Neural cell (in vitro differentiated cells): ENCODE data around the gene YIF1B. TPM values are rescaled to one million over a fixed set of nuclear protein-coding genes. Genes with fewer than 3 reads are reported as not detected.

Experiments used
- H2AFZ ChIP-seq: fragments of 200-600, 300-800 bp; sonication (generic), shearing (Covaris generic); 2 replicates; pipeline ENCODE4 v1.6.0; 2014; ENCODE audit warnings: low read depth, mild to moderate bottlenecking, antibody characterized with exemption, low read length, moderate library complexity
- H3F3A ChIP-seq: fragments of 200-600 bp; shearing (Covaris generic); 2 replicates; pipeline ENCODE4 v1.6.1; 2016; ENCODE audit warnings: mild to moderate bottlenecking, moderate library complexity, mixed read lengths, antibody characterized with exemption, low read length; ENCODE audit not compliant: insufficient read depth, poor library complexity, severe bottlenecking
- H3K27ac ChIP-seq: fragments of 200-600, 300-800 bp; sonication (generic), shearing (Covaris generic); 2 replicates; pipeline ENCODE4 v1.5.1; 2014; ENCODE audit warnings: mild to moderate bottlenecking, low read length, moderate library complexity
- H3K27me3 ChIP-seq: fragments of 300-800, 200-600 bp; sonication (generic), shearing (Covaris generic); 2 replicates; pipeline ENCODE4 v1.6.0; 2014; ENCODE audit warnings: mild to moderate bottlenecking, low read depth, low read length, moderate library complexity; ENCODE audit not compliant: insufficient read depth
- H3K36me3 ChIP-seq: fragments of 300-800, 200-600 bp; sonication (generic), shearing (Covaris generic); 2 replicates; pipeline ENCODE4 v1.5.1; 2014; ENCODE audit warnings: mild to moderate bottlenecking, antibody characterized with exemption, low read length, moderate library complexity; ENCODE audit not compliant: insufficient read depth
- H3K4me2 ChIP-seq: fragments of 300-800, 200-600 bp; sonication (generic), shearing (Covaris generic); 2 replicates; pipeline ENCODE4 v1.6.0; 2014; ENCODE audit warnings: mild to moderate bottlenecking, low read length
- H3K4me3 ChIP-seq: fragments of 300-800, 200-600 bp; sonication (generic), shearing (Covaris generic); 2 replicates; pipeline ENCODE4 v1.5.1; 2014; ENCODE audit warnings: mild to moderate bottlenecking, low read length, moderate library complexity
- H3K79me2 ChIP-seq: fragments of 200-600 bp; shearing (Covaris generic); replicated peaks from 2 replicates; pipeline ENCODE4 v1.6.0; 2014; ENCODE audit warnings: mild to moderate bottlenecking, low read length, moderate library complexity; ENCODE audit not compliant: insufficient read depth
- H3K9ac ChIP-seq: fragments of 300-800, 200-600 bp; sonication (generic), shearing (Covaris generic); 2 replicates; pipeline ENCODE4 v1.6.1; 2016; ENCODE audit warnings: mild to moderate bottlenecking, low read length, mixed read lengths
- H3K9me2 ChIP-seq: fragments of 200-600 bp; shearing (Covaris generic); 2 replicates; pipeline ENCODE4 v1.6.1; 2016; ENCODE audit warnings: mild to moderate bottlenecking, low read length, mixed read lengths; ENCODE audit not compliant: insufficient read depth
- H3K9me3 ChIP-seq: fragments of 200-600, 300-800 bp; sonication (generic), shearing (Covaris generic); 2 replicates; pipeline ENCODE4 v1.6.1; 2016; ENCODE audit warnings: mild to moderate bottlenecking, mixed run types, low read length, moderate library complexity, mixed read lengths
- H4K20me1 ChIP-seq: fragments of 200-600 bp; shearing (Covaris generic); 2 replicates; pipeline ENCODE4 v1.6.1; 2016; ENCODE audit warnings: mild to moderate bottlenecking, mixed run types; ENCODE audit not compliant: insufficient read depth
- EP300 ChIP-seq: fragments of 450-650 bp; conservative IDR thresholded peaks from 2 replicates; pipeline ENCODE4 v1.6.1; 2014; ENCODE audit warnings: antibody characterized with exemption, mild to moderate bottlenecking, moderate library complexity; ENCODE audit not compliant: poor library complexity, severe bottlenecking
- EZH2 ChIP-seq: fragments of 200-600, 300-800 bp; shearing (Covaris generic), sonication (generic); IDR thresholded peaks from 2 replicates; pipeline ENCODE4 v1.6.1; 2014; ENCODE audit warnings: antibody characterized with exemption, low read length, borderline replicate concordance, mild to moderate bottlenecking; ENCODE audit not compliant: insufficient read depth, poor library complexity, severe bottlenecking
- MXI1 ChIP-seq: fragments of 450-650 bp; conservative IDR thresholded peaks from 2 replicates; pipeline ENCODE4 v1.6.1; 2014; ENCODE audit warnings: antibody characterized with exemption, mild to moderate bottlenecking; ENCODE audit not compliant: poor library complexity, severe bottlenecking
- POLR2AphosphoS5 ChIP-seq: IDR thresholded peaks from 2 replicates; pipeline ENCODE4 v1.6.1; 2012
- RAD21 ChIP-seq: fragments of 450-650 bp; conservative IDR thresholded peaks from 2 replicates; pipeline ENCODE4 v1.6.1; 2014; ENCODE audit warnings: antibody characterized with exemption, mild to moderate bottlenecking, moderate library complexity
- SMC3 ChIP-seq: fragments of 450-650 bp; conservative IDR thresholded peaks from 2 replicates; pipeline ENCODE4 v1.6.1; 2014; ENCODE audit warnings: antibody characterized with exemption, mild to moderate bottlenecking, moderate library complexity; ENCODE audit not compliant: poor library complexity
- TAF1 ChIP-seq: IDR thresholded peaks from 2 replicates; pipeline ENCODE4 v1.6.1; 2012; ENCODE audit warnings: low read depth
- polyA plus RNA-seq: library from polyadenylated mRNA; depleted of rRNA; stranded (reverse); fragments of >200 nt; gene quantifications from 2 replicates; pipeline ENCODE4 v1.2.3, GENCODE V29; 2014
- TF ChIP-seq, protein P1 (sequence below): fragments of 450-650 bp; IDR thresholded peaks from 2 replicates; pipeline ENCODE4 v1.5.1; 2014; ENCODE audit warnings: antibody characterized with exemption, mild to moderate bottlenecking, moderate library complexity; ENCODE audit not compliant: poor library complexity, severe bottlenecking
- TF ChIP-seq, protein P2 (sequence below): IDR thresholded peaks from 2 replicates; pipeline ENCODE4 v1.6.1; 2012; ENCODE audit warnings: borderline replicate concordance

The YIF1B gene
- polyA plus RNA-seq, 1 donor from 2014 or later, result 84.0 TPM

DNA sequence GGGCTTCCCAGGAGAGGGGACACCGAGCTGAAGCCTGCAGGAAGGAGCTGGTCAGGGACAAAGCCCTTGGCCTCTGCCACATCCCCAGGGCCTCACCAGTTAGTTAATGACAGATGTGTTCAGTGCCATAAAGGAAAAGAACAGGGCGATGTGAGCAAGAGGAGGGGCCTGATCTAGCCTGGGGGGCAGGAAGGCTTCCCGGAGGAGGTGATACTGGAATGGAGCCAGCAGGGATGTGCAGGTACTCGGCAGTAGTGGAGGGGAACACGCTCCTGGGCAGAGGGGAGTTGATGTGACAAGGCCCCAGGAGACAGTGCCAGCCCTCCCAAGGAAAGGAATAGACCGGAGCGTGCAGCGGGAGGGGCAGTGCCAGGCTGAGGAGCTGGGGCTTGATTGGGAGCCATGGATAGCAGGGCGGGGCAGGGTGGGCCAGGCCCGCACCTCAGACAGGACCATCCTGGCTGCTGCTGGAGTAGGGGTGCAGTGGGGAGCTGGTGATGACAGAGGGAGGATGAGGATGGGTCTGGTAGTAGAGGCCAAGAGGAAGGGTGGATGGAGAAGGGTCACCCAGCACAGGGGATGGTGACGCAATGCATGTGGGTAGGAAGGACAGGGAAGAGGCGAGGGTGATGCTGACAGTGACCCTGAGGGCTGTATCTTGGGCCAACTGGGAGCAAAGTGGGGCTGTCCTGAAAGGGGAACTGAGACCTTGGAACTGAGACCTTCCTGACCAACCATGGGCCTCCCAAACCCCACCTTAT is 7.6 kb downstream of the YIF1B start:
- TF ChIP-seq MXI1, result no peak
- no peak for TF ChIP-seq EZH2
- no peak for TF ChIP-seq EP300
- TF ChIP-seq RAD21, result no peak
- TF ChIP-seq, protein P1, sequence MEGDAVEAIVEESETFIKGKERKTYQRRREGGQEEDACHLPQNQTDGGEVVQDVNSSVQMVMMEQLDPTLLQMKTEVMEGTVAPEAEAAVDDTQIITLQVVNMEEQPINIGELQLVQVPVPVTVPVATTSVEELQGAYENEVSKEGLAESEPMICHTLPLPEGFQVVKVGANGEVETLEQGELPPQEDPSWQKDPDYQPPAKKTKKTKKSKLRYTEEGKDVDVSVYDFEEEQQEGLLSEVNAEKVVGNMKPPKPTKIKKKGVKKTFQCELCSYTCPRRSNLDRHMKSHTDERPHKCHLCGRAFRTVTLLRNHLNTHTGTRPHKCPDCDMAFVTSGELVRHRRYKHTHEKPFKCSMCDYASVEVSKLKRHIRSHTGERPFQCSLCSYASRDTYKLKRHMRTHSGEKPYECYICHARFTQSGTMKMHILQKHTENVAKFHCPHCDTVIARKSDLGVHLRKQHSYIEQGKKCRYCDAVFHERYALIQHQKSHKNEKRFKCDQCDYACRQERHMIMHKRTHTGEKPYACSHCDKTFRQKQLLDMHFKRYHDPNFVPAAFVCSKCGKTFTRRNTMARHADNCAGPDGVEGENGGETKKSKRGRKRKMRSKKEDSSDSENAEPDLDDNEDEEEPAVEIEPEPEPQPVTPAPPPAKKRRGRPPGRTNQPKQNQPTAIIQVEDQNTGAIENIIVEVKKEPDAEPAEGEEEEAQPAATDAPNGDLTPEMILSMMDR, result no peak
- TF ChIP-seq TAF1, result no peak
- TF ChIP-seq POLR2AphosphoS5, result no peak
- TF ChIP-seq, protein P2, sequence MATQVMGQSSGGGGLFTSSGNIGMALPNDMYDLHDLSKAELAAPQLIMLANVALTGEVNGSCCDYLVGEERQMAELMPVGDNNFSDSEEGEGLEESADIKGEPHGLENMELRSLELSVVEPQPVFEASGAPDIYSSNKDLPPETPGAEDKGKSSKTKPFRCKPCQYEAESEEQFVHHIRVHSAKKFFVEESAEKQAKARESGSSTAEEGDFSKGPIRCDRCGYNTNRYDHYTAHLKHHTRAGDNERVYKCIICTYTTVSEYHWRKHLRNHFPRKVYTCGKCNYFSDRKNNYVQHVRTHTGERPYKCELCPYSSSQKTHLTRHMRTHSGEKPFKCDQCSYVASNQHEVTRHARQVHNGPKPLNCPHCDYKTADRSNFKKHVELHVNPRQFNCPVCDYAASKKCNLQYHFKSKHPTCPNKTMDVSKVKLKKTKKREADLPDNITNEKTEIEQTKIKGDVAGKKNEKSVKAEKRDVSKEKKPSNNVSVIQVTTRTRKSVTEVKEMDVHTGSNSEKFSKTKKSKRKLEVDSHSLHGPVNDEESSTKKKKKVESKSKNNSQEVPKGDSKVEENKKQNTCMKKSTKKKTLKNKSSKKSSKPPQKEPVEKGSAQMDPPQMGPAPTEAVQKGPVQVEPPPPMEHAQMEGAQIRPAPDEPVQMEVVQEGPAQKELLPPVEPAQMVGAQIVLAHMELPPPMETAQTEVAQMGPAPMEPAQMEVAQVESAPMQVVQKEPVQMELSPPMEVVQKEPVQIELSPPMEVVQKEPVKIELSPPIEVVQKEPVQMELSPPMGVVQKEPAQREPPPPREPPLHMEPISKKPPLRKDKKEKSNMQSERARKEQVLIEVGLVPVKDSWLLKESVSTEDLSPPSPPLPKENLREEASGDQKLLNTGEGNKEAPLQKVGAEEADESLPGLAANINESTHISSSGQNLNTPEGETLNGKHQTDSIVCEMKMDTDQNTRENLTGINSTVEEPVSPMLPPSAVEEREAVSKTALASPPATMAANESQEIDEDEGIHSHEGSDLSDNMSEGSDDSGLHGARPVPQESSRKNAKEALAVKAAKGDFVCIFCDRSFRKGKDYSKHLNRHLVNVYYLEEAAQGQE, result no peak
- no peak for TF ChIP-seq SMC3
- Histone ChIP-seq H3K9me3 (no peaks in the 10 kb centered on the region), H3K79me2 (no peaks in the 10 kb centered on the region), H3K9ac (no peak overlapping the region), H3K9me2 (no peaks in the 10 kb centered on the region), H2AFZ (no peak overlapping the region), H4K20me1 (no peaks in the 10 kb centered on the region), H3K4me3 (no peak overlapping the region), H3K27ac (no peak overlapping the region), H3K27me3 (no peaks in the 10 kb centered on the region), H3K36me3 (no peaks in the 10 kb centered on the region), H3K4me2 (no peak overlapping the region), H3F3A (no peaks in the 10 kb centered on the region)

DNA sequence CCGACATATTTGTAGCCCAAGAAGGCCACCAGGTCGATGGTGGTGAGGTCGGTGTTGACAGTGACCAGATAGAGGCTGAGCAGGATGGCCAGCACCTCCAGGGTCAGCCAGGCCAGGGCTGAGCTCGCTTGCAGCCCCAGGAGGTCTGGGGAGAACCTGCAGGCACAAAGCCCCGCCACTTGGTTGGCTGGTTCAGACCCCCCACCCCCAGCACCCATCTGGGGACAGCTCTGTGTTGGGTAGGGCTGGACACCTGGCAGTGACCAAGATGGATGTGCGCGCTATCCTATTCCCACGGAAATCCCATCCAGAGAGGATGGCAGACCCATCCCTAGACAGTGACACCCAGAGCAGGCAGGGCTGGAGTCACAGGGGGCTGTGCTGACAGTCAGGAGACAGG is 8.2 kb downstream of the YIF1B start:
- Histone ChIP-seq H3K27ac (no peak overlapping the region), H3K36me3 (no peaks in the 10 kb centered on the region), H2AFZ (no peak overlapping the region), H3K79me2 (no peaks in the 10 kb centered on the region), H3K9ac (no peak overlapping the region), H3K4me3 (no peak overlapping the region), H3K9me2 (no peaks in the 10 kb centered on the region), H3K9me3 (no peaks in the 10 kb centered on the region), H3K4me2 (no peak overlapping the region), H4K20me1 (no peaks in the 10 kb centered on the region), H3K27me3 (no peaks in the 10 kb centered on the region), H3F3A (no peaks in the 10 kb centered on the region)
- TF ChIP-seq TAF1, result no peak
- TF ChIP-seq, protein P1, result no peak
- TF ChIP-seq EZH2, result no peak
- no peak for TF ChIP-seq MXI1
- TF ChIP-seq, protein P2, result no peak
- TF ChIP-seq EP300, result no peak
- no peak for TF ChIP-seq RAD21
